GM23338 (cell line): ENCODE results near the gene ABCC5. TPM values are rescaled to one million over a fixed set of nuclear protein-coding genes. Genes with fewer than 3 reads are reported as not detected.
A peak's percentile ranks its signal among the peaks of the same experiment; 100 is the strongest.

Source experiments
- ATAC-seq: fragments of 200-7000 bp; cut with Tn5 transposase; 3 replicates; pipeline ENCODE4 v1.9.1; 2020
- DNase-seq: peaks from one replicate; pipeline ENCODE4 v3.0.0-alpha.2; 2015; ENCODE audit warnings: low spot score
- H2AFZ ChIP-seq: fragments of 200-600 bp; sonication (generic); 2 replicates; pipeline ENCODE4 v1.8.0; 2016; ENCODE audit warnings: antibody characterized with exemption, mild to moderate bottlenecking, moderate library complexity
- H3F3A ChIP-seq: fragments of 200-600 bp; sonication (generic); replicated peaks from 2 replicates; pipeline ENCODE4 v1.8.0; 2017; ENCODE audit warnings: antibody characterized with exemption, mixed run types, low read depth
- H3K27ac ChIP-seq: fragments of 200-600 bp; sonication (generic); 2 replicates; pipeline ENCODE4 v1.6.1; 2016; ENCODE audit warnings: low read depth
- H3K27me3 ChIP-seq: fragments of 200-600 bp; sonication (generic); 2 replicates; pipeline ENCODE4 v1.8.0; 2016; ENCODE audit warnings: mild to moderate bottlenecking, mixed run types, moderate library complexity; ENCODE audit not compliant: insufficient read depth
- H3K36me3 ChIP-seq: fragments of 200-600 bp; sonication (generic); 2 replicates; pipeline ENCODE4 v1.8.0; 2016; ENCODE audit warnings: mild to moderate bottlenecking; ENCODE audit not compliant: insufficient read depth
- H3K4me1 ChIP-seq: fragments of 200-600 bp; sonication (generic); 2 replicates; pipeline ENCODE4 v1.8.0; 2016; ENCODE audit warnings: mild to moderate bottlenecking, moderate library complexity; ENCODE audit not compliant: insufficient read depth
- H3K4me2 ChIP-seq: fragments of 200-600 bp; sonication (generic); 2 replicates; pipeline ENCODE4 v1.7.1; 2017; ENCODE audit warnings: mixed run types
- H3K4me3 ChIP-seq: fragments of 200-600 bp; sonication (generic); 2 replicates; pipeline ENCODE4 v1.6.1; 2016; ENCODE audit warnings: mixed run types
- H3K79me2 ChIP-seq: fragments of 200-600 bp; sonication (generic); replicated peaks from 2 replicates; pipeline ENCODE4 v1.8.0; 2017; ENCODE audit warnings: mild to moderate bottlenecking; ENCODE audit not compliant: insufficient read depth
- H3K9me2 ChIP-seq: fragments of 200-600 bp; sonication (generic); 2 replicates; pipeline ENCODE4 v1.8.0; 2017; ENCODE audit not compliant: insufficient read depth
- H4K20me1 ChIP-seq: fragments of 200-600 bp; sonication (generic); replicated peaks from 2 replicates; pipeline ENCODE4 v1.8.0; 2017; ENCODE audit warnings: mild to moderate bottlenecking; ENCODE audit not compliant: insufficient read depth
- H3K27ac Mint-ChIP-seq: 2 replicates; pipeline ENCODE4 v1.8.0; 2020; ENCODE audit warnings: inconsistent platforms, mild to moderate bottlenecking, moderate library complexity, mixed read lengths
- H3K27me3 Mint-ChIP-seq: 3 replicates; pipeline ENCODE4 v1.8.0; 2022; ENCODE audit warnings: low read depth, mild to moderate bottlenecking, moderate library complexity, mixed read lengths, inconsistent platforms; ENCODE audit not compliant: insufficient read depth, poor library complexity
- H3K36me3 Mint-ChIP-seq: 3 replicates; pipeline ENCODE4 v1.8.0; 2021; ENCODE audit warnings: low read depth, mild to moderate bottlenecking, inconsistent platforms, moderate library complexity, mixed read lengths
- H3K4me1 Mint-ChIP-seq: 3 replicates; pipeline ENCODE4 v1.8.0; 2020; ENCODE audit warnings: mild to moderate bottlenecking, inconsistent platforms, mixed read lengths
- H3K4me3 Mint-ChIP-seq: 3 replicates; pipeline ENCODE4 v1.8.0; 2021; ENCODE audit warnings: moderate library complexity, mild to moderate bottlenecking, inconsistent platforms, mixed read lengths
- H3K9me3 Mint-ChIP-seq: 3 replicates; pipeline ENCODE4 v1.8.0; 2020; ENCODE audit warnings: moderate library complexity, mild to moderate bottlenecking, inconsistent platforms, mixed read lengths
- CREB1 ChIP-seq: fragments of 250-450 bp; sonication (Bioruptor Pico); IDR thresholded peaks from 2 replicates; pipeline ENCODE4 v1.5.0; 2020; ENCODE audit warnings: low read depth, mild to moderate bottlenecking, moderate library complexity
- EZH2phosphoT487 ChIP-seq: fragments of 200-600 bp; sonication (generic); IDR thresholded peaks from one replicate; pipeline ENCODE4 v1.8.1; 2018; ENCODE audit warnings: antibody characterized with exemption; ENCODE audit not compliant: unreplicated experiment
- STAT1 ChIP-seq: IDR thresholded peaks from one replicate; pipeline ENCODE4 v1.6.1; 2016; ENCODE audit warnings: antibody characterized with exemption; ENCODE audit not compliant: unreplicated experiment
- ZNF114 ChIP-seq: fragments of 250-450 bp; sonication (Bioruptor Pico); IDR thresholded peaks from 2 replicates; pipeline ENCODE4 v1.5.0; 2020; ENCODE audit warnings: mild to moderate bottlenecking, moderate library complexity
- polyA plus RNA-seq: library from polyadenylated mRNA; unstranded; fragments of >200 nt; fragmentation: Nextera tagmentation; extraction: Ambion mirVana; gene quantifications from 2 replicates; pipeline ENCODE4 v1.2.1, GENCODE V29; 2016
- total RNA-seq: library from RNA; depleted of rRNA; stranded (reverse); fragments of >200 nt; shearing (Covaris generic); gene quantifications from 2 replicates; pipeline ENCODE4 v1.2.3, GENCODE V29; 2014
- TF ChIP-seq, protein P1 (sequence below): fragments of 250-450 bp; sonication (Bioruptor Pico); IDR thresholded peaks from 2 replicates; pipeline ENCODE4 v1.5.0; 2020; ENCODE audit warnings: mild to moderate bottlenecking, moderate library complexity
- TF ChIP-seq, protein P2 (sequence below), 2 experiments: fragments of 200-600 bp in 1 of 2; sonication (generic) in 1 of 2; conservative IDR thresholded peaks; 2 replicates each; pipeline versions ENCODE4 v1.5.1 to v1.6.1; 2016 to 2017; ENCODE audit warnings: antibody characterized with exemption in 2 of 2, low read depth in 2 of 2, mild to moderate bottlenecking in 2 of 2, moderate library complexity in 1 of 2
- TF ChIP-seq, protein P3 (sequence below): IDR thresholded peaks from 2 replicates; pipeline ENCODE4 v1.6.1; 2016; ENCODE audit warnings: antibody characterized with exemption

The ABCC5 gene
- total and polyA plus RNA-seq, 2 experiments from 2014 or later = 14.0 to 39.9 TPM

DNA sequence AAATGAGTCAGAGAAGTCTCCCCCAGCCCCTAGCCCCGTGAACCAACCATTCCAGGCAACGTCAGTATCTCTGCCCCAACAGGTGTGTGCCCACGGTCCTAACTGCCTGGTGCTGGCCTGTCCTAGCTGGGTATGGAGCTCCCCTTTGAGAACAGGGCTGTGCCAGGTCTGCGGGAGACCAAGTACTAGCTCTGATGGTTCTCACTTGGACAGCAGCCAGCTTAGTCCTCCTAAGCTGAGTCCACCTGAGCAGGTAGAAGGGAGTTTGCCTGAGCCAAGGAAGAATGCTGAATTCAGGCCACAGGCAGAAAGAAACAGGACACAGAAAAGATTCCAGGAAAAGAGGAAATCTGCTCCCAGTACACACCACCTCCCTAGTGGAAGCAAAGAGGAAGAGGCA lies 99.9 kb downstream of the ABCC5 start (continued):
- TF ChIP-seq, protein P1, sequence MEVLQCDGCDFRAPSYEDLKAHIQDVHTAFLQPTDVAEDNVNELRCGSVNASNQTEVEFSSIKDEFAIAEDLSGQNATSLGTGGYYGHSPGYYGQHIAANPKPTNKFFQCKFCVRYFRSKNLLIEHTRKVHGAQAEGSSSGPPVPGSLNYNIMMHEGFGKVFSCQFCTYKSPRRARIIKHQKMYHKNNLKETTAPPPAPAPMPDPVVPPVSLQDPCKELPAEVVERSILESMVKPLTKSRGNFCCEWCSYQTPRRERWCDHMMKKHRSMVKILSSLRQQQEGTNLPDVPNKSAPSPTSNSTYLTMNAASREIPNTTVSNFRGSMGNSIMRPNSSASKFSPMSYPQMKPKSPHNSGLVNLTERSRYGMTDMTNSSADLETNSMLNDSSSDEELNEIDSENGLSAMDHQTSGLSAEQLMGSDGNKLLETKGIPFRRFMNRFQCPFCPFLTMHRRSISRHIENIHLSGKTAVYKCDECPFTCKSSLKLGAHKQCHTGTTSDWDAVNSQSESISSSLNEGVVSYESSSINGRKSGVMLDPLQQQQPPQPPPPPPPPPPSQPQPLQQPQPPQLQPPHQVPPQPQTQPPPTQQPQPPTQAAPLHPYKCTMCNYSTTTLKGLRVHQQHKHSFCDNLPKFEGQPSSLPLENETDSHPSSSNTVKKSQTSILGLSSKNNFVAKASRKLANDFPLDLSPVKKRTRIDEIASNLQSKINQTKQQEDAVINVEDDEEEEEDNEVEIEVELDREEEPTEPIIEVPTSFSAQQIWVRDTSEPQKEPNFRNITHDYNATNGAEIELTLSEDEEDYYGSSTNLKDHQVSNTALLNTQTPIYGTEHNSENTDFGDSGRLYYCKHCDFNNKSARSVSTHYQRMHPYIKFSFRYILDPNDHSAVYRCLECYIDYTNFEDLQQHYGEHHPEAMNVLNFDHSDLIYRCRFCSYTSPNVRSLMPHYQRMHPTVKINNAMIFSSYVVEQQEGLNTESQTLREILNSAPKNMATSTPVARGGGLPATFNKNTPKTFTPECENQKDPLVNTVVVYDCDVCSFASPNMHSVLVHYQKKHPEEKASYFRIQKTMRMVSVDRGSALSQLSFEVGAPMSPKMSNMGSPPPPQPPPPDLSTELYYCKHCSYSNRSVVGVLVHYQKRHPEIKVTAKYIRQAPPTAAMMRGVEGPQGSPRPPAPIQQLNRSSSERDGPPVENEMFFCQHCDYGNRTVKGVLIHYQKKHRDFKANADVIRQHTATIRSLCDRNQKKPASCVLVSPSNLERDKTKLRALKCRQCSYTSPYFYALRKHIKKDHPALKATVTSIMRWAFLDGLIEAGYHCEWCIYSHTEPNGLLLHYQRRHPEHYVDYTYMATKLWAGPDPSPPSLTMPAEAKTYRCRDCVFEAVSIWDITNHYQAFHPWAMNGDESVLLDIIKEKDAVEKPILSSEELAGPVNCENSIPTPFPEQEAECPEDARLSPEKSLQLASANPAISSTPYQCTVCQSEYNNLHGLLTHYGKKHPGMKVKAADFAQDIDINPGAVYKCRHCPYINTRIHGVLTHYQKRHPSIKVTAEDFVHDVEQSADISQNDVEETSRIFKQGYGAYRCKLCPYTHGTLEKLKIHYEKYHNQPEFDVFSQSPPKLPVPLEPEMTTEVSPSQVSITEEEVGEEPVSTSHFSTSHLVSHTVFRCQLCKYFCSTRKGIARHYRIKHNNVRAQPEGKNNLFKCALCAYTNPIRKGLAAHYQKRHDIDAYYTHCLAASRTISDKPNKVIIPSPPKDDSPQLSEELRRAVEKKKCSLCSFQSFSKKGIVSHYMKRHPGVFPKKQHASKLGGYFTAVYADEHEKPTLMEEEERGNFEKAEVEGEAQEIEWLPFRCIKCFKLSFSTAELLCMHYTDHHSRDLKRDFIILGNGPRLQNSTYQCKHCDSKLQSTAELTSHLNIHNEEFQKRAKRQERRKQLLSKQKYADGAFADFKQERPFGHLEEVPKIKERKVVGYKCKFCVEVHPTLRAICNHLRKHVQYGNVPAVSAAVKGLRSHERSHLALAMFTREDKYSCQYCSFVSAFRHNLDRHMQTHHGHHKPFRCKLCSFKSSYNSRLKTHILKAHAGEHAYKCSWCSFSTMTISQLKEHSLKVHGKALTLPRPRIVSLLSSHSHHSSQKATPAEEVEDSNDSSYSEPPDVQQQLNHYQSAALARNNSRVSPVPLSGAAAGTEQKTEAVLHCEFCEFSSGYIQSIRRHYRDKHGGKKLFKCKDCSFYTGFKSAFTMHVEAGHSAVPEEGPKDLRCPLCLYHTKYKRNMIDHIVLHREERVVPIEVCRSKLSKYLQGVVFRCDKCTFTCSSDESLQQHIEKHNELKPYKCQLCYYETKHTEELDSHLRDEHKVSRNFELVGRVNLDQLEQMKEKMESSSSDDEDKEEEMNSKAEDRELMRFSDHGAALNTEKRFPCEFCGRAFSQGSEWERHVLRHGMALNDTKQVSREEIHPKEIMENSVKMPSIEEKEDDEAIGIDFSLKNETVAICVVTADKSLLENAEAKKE (CRISPR knock-in tag) = no peak
- TF ChIP-seq EZH2phosphoT487 (no peak), ZNF114 (CRISPR knock-in tag) (no peak)
- TF ChIP-seq, protein P2, sequence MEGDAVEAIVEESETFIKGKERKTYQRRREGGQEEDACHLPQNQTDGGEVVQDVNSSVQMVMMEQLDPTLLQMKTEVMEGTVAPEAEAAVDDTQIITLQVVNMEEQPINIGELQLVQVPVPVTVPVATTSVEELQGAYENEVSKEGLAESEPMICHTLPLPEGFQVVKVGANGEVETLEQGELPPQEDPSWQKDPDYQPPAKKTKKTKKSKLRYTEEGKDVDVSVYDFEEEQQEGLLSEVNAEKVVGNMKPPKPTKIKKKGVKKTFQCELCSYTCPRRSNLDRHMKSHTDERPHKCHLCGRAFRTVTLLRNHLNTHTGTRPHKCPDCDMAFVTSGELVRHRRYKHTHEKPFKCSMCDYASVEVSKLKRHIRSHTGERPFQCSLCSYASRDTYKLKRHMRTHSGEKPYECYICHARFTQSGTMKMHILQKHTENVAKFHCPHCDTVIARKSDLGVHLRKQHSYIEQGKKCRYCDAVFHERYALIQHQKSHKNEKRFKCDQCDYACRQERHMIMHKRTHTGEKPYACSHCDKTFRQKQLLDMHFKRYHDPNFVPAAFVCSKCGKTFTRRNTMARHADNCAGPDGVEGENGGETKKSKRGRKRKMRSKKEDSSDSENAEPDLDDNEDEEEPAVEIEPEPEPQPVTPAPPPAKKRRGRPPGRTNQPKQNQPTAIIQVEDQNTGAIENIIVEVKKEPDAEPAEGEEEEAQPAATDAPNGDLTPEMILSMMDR (conservative IDR thresholded peaks at IDR 0.05; ENCODE audit: low read depth in 2 of 2) = no peak

DNA sequence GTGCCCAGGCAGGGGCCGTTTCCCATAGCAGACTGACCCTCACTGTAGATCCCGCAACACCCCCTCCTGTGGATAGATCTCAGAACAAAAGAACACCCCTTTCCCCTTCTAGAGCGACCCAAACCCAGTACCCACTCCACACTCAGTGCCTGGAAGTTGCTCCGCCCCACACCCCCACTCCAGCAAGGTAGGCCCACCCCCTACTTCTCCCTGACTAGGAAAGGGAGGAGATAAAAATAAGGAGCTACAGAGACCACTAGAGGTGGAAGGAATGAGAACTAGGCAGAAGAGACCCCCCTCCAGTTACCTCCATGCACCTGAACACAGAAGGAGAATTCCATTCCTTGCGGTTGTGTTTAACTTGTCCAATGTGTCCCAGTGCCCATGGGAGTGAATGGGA lies 102.8 kb downstream of the ABCC5 start:
- Histone ChIP-seq H2AFZ (peak overlapping the region; percentile 52; the same call in 1 of the 2 replicates), H3K4me2 (no peak overlapping the region), H3K9me2 (no peaks in the 10 kb centered on the region), H3K27ac (no peak overlapping the region), H3K79me2 (no peaks in the 10 kb centered on the region), H3K4me3 (no peak overlapping the region), H3K36me3 (no peaks in the 10 kb centered on the region), H3F3A (no peaks in the 10 kb centered on the region), H3K4me1 (no peaks in the 10 kb centered on the region), H4K20me1 (no peaks in the 10 kb centered on the region), H3K27me3 (no peaks in the 10 kb centered on the region)
- Mint-ChIP-seq H3K4me3 (no peak overlapping the region), H3K27ac (no peak overlapping the region), H3K4me1 (peaks cover 5% of the 10 kb centered on the region), H3K9me3 (no peaks in the 10 kb centered on the region; the same call in 2 of the 3 replicates), H3K36me3 (peaks cover 4% of the 10 kb centered on the region; the same call in 2 of the 3 replicates), H3K27me3 (peaks cover 10% of the 10 kb centered on the region)
- DNase-seq (no peak), ATAC-seq (peak; percentile 57)
- TF ChIP-seq CREB1 (CRISPR knock-in tag) = no peak
- TF ChIP-seq ZNF114 (CRISPR knock-in tag) = no peak
- no peak for TF ChIP-seq STAT1
- TF ChIP-seq, protein P3, sequence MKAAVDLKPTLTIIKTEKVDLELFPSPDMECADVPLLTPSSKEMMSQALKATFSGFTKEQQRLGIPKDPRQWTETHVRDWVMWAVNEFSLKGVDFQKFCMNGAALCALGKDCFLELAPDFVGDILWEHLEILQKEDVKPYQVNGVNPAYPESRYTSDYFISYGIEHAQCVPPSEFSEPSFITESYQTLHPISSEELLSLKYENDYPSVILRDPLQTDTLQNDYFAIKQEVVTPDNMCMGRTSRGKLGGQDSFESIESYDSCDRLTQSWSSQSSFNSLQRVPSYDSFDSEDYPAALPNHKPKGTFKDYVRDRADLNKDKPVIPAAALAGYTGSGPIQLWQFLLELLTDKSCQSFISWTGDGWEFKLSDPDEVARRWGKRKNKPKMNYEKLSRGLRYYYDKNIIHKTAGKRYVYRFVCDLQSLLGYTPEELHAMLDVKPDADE = no peak
